Heart right ventricle (tissue), 16 donors: ENCODE data around the gene KCNMA1. TPM values are rescaled to one million over a fixed set of nuclear protein-coding genes. Genes with fewer than 3 reads are reported as not detected.

Experiments
- ATAC-seq, 8 donors: fragments of 200-7000 bp; cut with Tn5 transposase; one replicate each; pipeline ENCODE4 v1.9.1; 2020; ENCODE audit warnings: mild to moderate bottlenecking in 8 of 8, moderate library complexity in 8 of 8, moderate number of reproducible peaks in 1 of 8
- DNase-seq, 2 donors: peaks; one replicate each; pipeline ENCODE4 v3.0.0-alpha.2; 2020
- H3K27ac ChIP-seq, 10 donors: fragments of 200-600 bp; sonication (generic) in 2 of 10; one replicate each; pipeline versions ENCODE4 v1.5.0 to v1.8.0; 2020 to 2022; ENCODE audit warnings: mild to moderate bottlenecking in 3 of 10
- H3K27me3 ChIP-seq, 7 donors: fragments of 200-600 bp; one replicate each; pipeline ENCODE4 v1.8.0; 2021 to 2022; ENCODE audit warnings: mild to moderate bottlenecking in 2 of 7
- H3K36me3 ChIP-seq, 9 donors: fragments of 200-600 bp; sonication (generic) in 1 of 9; one replicate each; pipeline versions ENCODE4 v1.5.0 to v1.8.0; 2020 to 2022; ENCODE audit warnings: mild to moderate bottlenecking in 2 of 9
- H3K4me1 ChIP-seq, 9 donors: fragments of 200-600 bp; sonication (generic) in 1 of 9; one replicate each; pipeline versions ENCODE4 v1.5.0 to v1.8.0; 2020 to 2022; ENCODE audit warnings: mild to moderate bottlenecking in 4 of 9
- H3K4me3 ChIP-seq, 10 donors: fragments of 200-600 bp; sonication (generic) in 2 of 10; one replicate each; pipeline versions ENCODE4 v1.5.0 to v1.8.0; 2020 to 2022; ENCODE audit warnings: mild to moderate bottlenecking in 7 of 10, moderate library complexity in 2 of 10
- H3K9me3 ChIP-seq, 11 donors: fragments of 200-600 bp in 10 of 11; sonication (generic) in 2 of 11; one replicate each; pipeline versions ENCODE4 v1.5.0 to v1.8.0; 2013 to 2022; ENCODE audit warnings: mild to moderate bottlenecking in 2 of 11, control low read depth in 1 of 11, moderate library complexity in 1 of 11
- CTCF ChIP-seq, 9 donors: fragments of 200-600 bp; sonication (generic) in 2 of 9; IDR thresholded peaks; one replicate each; pipeline versions ENCODE4 v1.5.0 to v1.8.0; 2021 to 2022; ENCODE audit warnings: antibody characterized with exemption in 9 of 9, mild to moderate bottlenecking in 5 of 9, moderate library complexity in 1 of 9
- WGBS, 2 donors: extraction: QIAGEN DNeasy Blood & Tissue Kit; methylation state at CpG; one replicate each; pipeline ENCODE4 v1.1.7; 2013; ENCODE audit warnings: inconsistent platforms in 1 of 2; 5-methylcytosine and 5-hydroxymethylcytosine counted together
- intact Hi-C, 10 donors: fragments of 100-400 bp; cut with DNase I; formaldehyde crosslinking; loops; one replicate each; pipeline versions ENCODE4 v1.11.1 to v1.14.2; 2022
- polyA plus RNA-seq, 2 donors: library from polyadenylated mRNA; stranded (reverse); fragments of 200-250 nt; gene quantifications; one replicate each; pipeline ENCODE4 v1.2.3, GENCODE V29; 2013
- total RNA-seq, 10 donors: library from RNA; stranded (reverse); fragmentation: NEBNext Ultra II Directional in 3 of 10; extraction: Animal tissue kit (Norgen Biotek cat#: 25700) in 3 of 10; gene quantifications; one replicate each; pipeline versions ENCODE4 v1.2.1 to v1.2.4, GENCODE V29; 2021 to 2023
- donor health status: Arrhythmogenic right ventricular cardiomyopathy.
- donor health status: ischemic (EF 13 %, LVEDD 7.1; RV severe dilation, severe dysfunction).
- donor health status: healthy with polysubstance abuse.
- donor health status: DM: no; HTN: yes; CAD: no.
- donor health status: DM: no; HTN: no; CAD: no.
- donor health status: ischemic (EF 25% LVEDD 6.9; RV normal size, moderate dysfunction).
- donor health status: ischemic (EF 25% LVEDD 5.7; RV mildly dilated, moderate dysfunction).
- donor health status: healthy.
- donor health status: DM: yes; HTN: yes; CAD: no.
- donor health status: Ischemic cardiomyopathy.
- donor health status: ischemic (EF 35%, LVEDD 5.7; RV mildly dilated, moderate dysfunction).
- donor health status: nonischemic (EF 11% LVEDD 7.7; RV severe dilation, severe dysfunction).
- donor health status: DM: yes; HTN: yes; CAD: no.
- donor health status: PGD.
- donor health status: ischemic (EF 29% LVEDD 5.4; RV normal size, mild dysfunction).
- donor health status: nonischemic (EF 23%, LVEDD 6.1; RV moderate dilation, normal function).

The KCNMA1 gene
- total and polyA plus RNA-seq, 12 donors, result 0.59 to 5.3 (median 1.6) TPM

DNA sequence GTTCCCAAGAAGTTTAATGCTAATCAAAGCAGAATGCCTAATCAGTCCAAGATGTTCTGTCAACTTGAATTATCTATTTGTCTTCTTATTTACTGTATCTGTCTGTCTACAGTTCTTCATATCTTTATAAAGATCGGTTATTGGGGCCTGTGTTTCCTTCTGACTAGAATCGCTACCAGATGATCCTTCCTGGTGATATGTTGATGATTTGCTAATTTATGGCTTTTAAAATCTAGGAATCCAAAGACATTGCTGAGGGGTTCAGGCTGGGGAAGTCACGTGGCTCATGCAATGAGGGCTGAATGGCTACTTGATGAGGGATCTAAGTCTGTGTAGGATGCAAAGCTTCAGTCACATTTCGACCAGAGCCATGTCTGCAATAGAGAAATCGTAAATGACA, 536.3 kb downstream of the KCNMA1 start:
- intact Hi-C loops, result no loop called here
- no peak overlapping the region for H3K27ac ChIP-seq
- H3K9me3 ChIP-seq, result peaks cover 0 to 8% (median 0%) of the 10 kb centered on the region in 11 donors
- peaks cover 0 to 6% (median 5%) of the 10 kb centered on the region in 7 donors for H3K27me3 ChIP-seq
- no peaks in the 10 kb centered on the region for H3K36me3 ChIP-seq
- WGBS, 2 donors, result 92% methylated on average over 5 of the region's 5 CpGs
- no peak overlapping the region for H3K4me3 ChIP-seq
- DNase-seq (no peak), ATAC-seq (no peak)
- no peak for TF ChIP-seq CTCF (IDR thresholded peaks at IDR 0.05)
- peaks cover 0 to 17% (median 5%) of the 10 kb centered on the region in 9 donors for H3K4me1 ChIP-seq

- Histone ChIP-seq H3K27ac (no peak overlapping the region), H3K9me3 (peaks cover 0 to 8% (median 0%) of the 10 kb centered on the region in 11 donors), H3K4me3 (no peak overlapping the region), H3K27me3 (peaks cover 0 to 6% (median 5%) of the 10 kb centered on the region in 7 donors), H3K36me3 (no peaks in the 10 kb centered on the region), H3K4me1 (no peaks in the 10 kb centered on the region)
- intact Hi-C loops, result no loop called here
- no peak for DNase-seq
- no peak for TF ChIP-seq CTCF (IDR thresholded peaks at IDR 0.05)
- ATAC-seq, result no peak
- WGBS, 2 donors, result 96 to 98% methylated on average over 5 of the region's 5 CpGs
These were observed 538.5 kb downstream of the KCNMA1 start for GRCh38 chr10:77099136-77099535.

GRCh38 chr10:77097625-77098024, 540.0 kb downstream of the KCNMA1 start:
- intact Hi-C loops, result no loop called here

GRCh38 chr10:77093126-77093525, 544.5 kb downstream of the KCNMA1 start:
- no peak for DNase-seq
- no peaks in the 10 kb centered on the region for H3K4me1 ChIP-seq
- peaks cover 0 to under 1% (median 0%) of the 10 kb centered on the region in 11 donors for H3K9me3 ChIP-seq
- H3K36me3 ChIP-seq, result no peaks in the 10 kb centered on the region
- TF ChIP-seq CTCF (IDR thresholded peaks at IDR 0.05), result no peak
- no peak overlapping the region for H3K27ac ChIP-seq
- H3K4me3 ChIP-seq, result no peak overlapping the region
- no peak for ATAC-seq
- intact Hi-C loops, result no loop called here
- peaks cover 0 to 3% (median 0%) of the 10 kb centered on the region in 7 donors for H3K27me3 ChIP-seq
- WGBS, 2 donors, result 69 to 76% methylated on average over 2 of the region's 2 CpGs

More at GRCh38 chr10:77097625-77098024, 540.0 kb downstream of the KCNMA1 start:
- peaks cover 0 to 5% (median 0%) of the 10 kb centered on the region in 7 donors for H3K27me3 ChIP-seq
- peaks cover 0 to 8% (median 0%) of the 10 kb centered on the region in 11 donors for H3K9me3 ChIP-seq
- H3K27ac ChIP-seq, result no peak overlapping the region
- no peaks in the 10 kb centered on the region for H3K4me1 ChIP-seq
- no peak for TF ChIP-seq CTCF (IDR thresholded peaks at IDR 0.05)
- DNase-seq (no peak), ATAC-seq (peak in 1 of 8 donors; percentile 25)
- no peak overlapping the region for H3K4me3 ChIP-seq
- H3K36me3 ChIP-seq, result no peaks in the 10 kb centered on the region
- WGBS, 2 donors, result 56 to 84% methylated on average over 1 of the region's 1 CpG
